GM23338 (cell line): ENCODE data around the gene EPHA5. TPM values are rescaled to one million over a fixed set of nuclear protein-coding genes. Genes with fewer than 3 reads are reported as not detected.

ENCODE experiments used
- ATAC-seq: fragments of 200-7000 bp; cut with Tn5 transposase; 3 replicates; pipeline ENCODE4 v1.9.1; 2020
- DNase-seq: peaks from one replicate; pipeline ENCODE4 v3.0.0-alpha.2; 2015; ENCODE audit warnings: low spot score
- H2AFZ ChIP-seq: fragments of 200-600 bp; sonication (generic); 2 replicates; pipeline ENCODE4 v1.8.0; 2016; ENCODE audit warnings: antibody characterized with exemption, mild to moderate bottlenecking, moderate library complexity
- H3F3A ChIP-seq: fragments of 200-600 bp; sonication (generic); replicated peaks from 2 replicates; pipeline ENCODE4 v1.8.0; 2017; ENCODE audit warnings: antibody characterized with exemption, mixed run types, low read depth
- H3K27ac ChIP-seq: fragments of 200-600 bp; sonication (generic); 2 replicates; pipeline ENCODE4 v1.6.1; 2016; ENCODE audit warnings: low read depth
- H3K27me3 ChIP-seq: fragments of 200-600 bp; sonication (generic); 2 replicates; pipeline ENCODE4 v1.8.0; 2016; ENCODE audit warnings: mild to moderate bottlenecking, mixed run types, moderate library complexity; ENCODE audit not compliant: insufficient read depth
- H3K36me3 ChIP-seq: fragments of 200-600 bp; sonication (generic); 2 replicates; pipeline ENCODE4 v1.8.0; 2016; ENCODE audit warnings: mild to moderate bottlenecking; ENCODE audit not compliant: insufficient read depth
- H3K4me1 ChIP-seq: fragments of 200-600 bp; sonication (generic); 2 replicates; pipeline ENCODE4 v1.8.0; 2016; ENCODE audit warnings: mild to moderate bottlenecking, moderate library complexity; ENCODE audit not compliant: insufficient read depth
- H3K4me2 ChIP-seq: fragments of 200-600 bp; sonication (generic); 2 replicates; pipeline ENCODE4 v1.7.1; 2017; ENCODE audit warnings: mixed run types
- H3K4me3 ChIP-seq: fragments of 200-600 bp; sonication (generic); 2 replicates; pipeline ENCODE4 v1.6.1; 2016; ENCODE audit warnings: mixed run types
- H3K79me2 ChIP-seq: fragments of 200-600 bp; sonication (generic); replicated peaks from 2 replicates; pipeline ENCODE4 v1.8.0; 2017; ENCODE audit warnings: mild to moderate bottlenecking; ENCODE audit not compliant: insufficient read depth
- H3K9me2 ChIP-seq: fragments of 200-600 bp; sonication (generic); 2 replicates; pipeline ENCODE4 v1.8.0; 2017; ENCODE audit not compliant: insufficient read depth
- H4K20me1 ChIP-seq: fragments of 200-600 bp; sonication (generic); replicated peaks from 2 replicates; pipeline ENCODE4 v1.8.0; 2017; ENCODE audit warnings: mild to moderate bottlenecking; ENCODE audit not compliant: insufficient read depth
- H3K27ac Mint-ChIP-seq: 2 replicates; pipeline ENCODE4 v1.8.0; 2020; ENCODE audit warnings: inconsistent platforms, mild to moderate bottlenecking, moderate library complexity, mixed read lengths
- H3K27me3 Mint-ChIP-seq: 3 replicates; pipeline ENCODE4 v1.8.0; 2022; ENCODE audit warnings: low read depth, mild to moderate bottlenecking, moderate library complexity, mixed read lengths, inconsistent platforms; ENCODE audit not compliant: insufficient read depth, poor library complexity
- H3K36me3 Mint-ChIP-seq: 3 replicates; pipeline ENCODE4 v1.8.0; 2021; ENCODE audit warnings: low read depth, mild to moderate bottlenecking, inconsistent platforms, moderate library complexity, mixed read lengths
- H3K4me1 Mint-ChIP-seq: 3 replicates; pipeline ENCODE4 v1.8.0; 2020; ENCODE audit warnings: mild to moderate bottlenecking, inconsistent platforms, mixed read lengths
- H3K4me3 Mint-ChIP-seq: 3 replicates; pipeline ENCODE4 v1.8.0; 2021; ENCODE audit warnings: moderate library complexity, mild to moderate bottlenecking, inconsistent platforms, mixed read lengths
- H3K9me3 Mint-ChIP-seq: 3 replicates; pipeline ENCODE4 v1.8.0; 2020; ENCODE audit warnings: moderate library complexity, mild to moderate bottlenecking, inconsistent platforms, mixed read lengths
- EZH2phosphoT487 ChIP-seq: fragments of 200-600 bp; sonication (generic); IDR thresholded peaks from one replicate; pipeline ENCODE4 v1.8.1; 2018; ENCODE audit warnings: antibody characterized with exemption; ENCODE audit not compliant: unreplicated experiment
- JUNB ChIP-seq: IDR thresholded peaks from one replicate; pipeline ENCODE4 v1.6.1; 2016; ENCODE audit warnings: antibody characterized with exemption; ENCODE audit not compliant: unreplicated experiment
- NANOG ChIP-seq: IDR thresholded peaks from 2 replicates; pipeline ENCODE4 v1.6.1; 2016; ENCODE audit warnings: antibody characterized with exemption, borderline replicate concordance
- REST ChIP-seq: IDR thresholded peaks from one replicate; pipeline ENCODE4 v1.6.1; 2018; ENCODE audit warnings: antibody characterized with exemption; ENCODE audit not compliant: unreplicated experiment
- ZNF114 ChIP-seq: fragments of 250-450 bp; sonication (Bioruptor Pico); IDR thresholded peaks from 2 replicates; pipeline ENCODE4 v1.5.0; 2020; ENCODE audit warnings: mild to moderate bottlenecking, moderate library complexity
- ZNF462 ChIP-seq: fragments of 250-450 bp; sonication (Bioruptor Pico); IDR thresholded peaks from 2 replicates; pipeline ENCODE4 v1.5.0; 2020; ENCODE audit warnings: mild to moderate bottlenecking, moderate library complexity
- polyA plus RNA-seq: library from polyadenylated mRNA; unstranded; fragments of >200 nt; fragmentation: Nextera tagmentation; extraction: Ambion mirVana; gene quantifications from 2 replicates; pipeline ENCODE4 v1.2.1, GENCODE V29; 2016
- total RNA-seq: library from RNA; depleted of rRNA; stranded (reverse); fragments of >200 nt; shearing (Covaris generic); gene quantifications from 2 replicates; pipeline ENCODE4 v1.2.3, GENCODE V29; 2014
- TF ChIP-seq, protein P1 (sequence below), 2 experiments: fragments of 200-600 bp in 1 of 2; sonication (generic) in 1 of 2; conservative IDR thresholded peaks; 2 replicates each; pipeline versions ENCODE4 v1.5.1 to v1.6.1; 2016 to 2017; ENCODE audit warnings: antibody characterized with exemption in 2 of 2, low read depth in 2 of 2, mild to moderate bottlenecking in 2 of 2, moderate library complexity in 1 of 2

EPHA5 gene
- total and polyA plus RNA-seq, 2 experiments from 2014 or later: 0.05 to 0.24 TPM

GRCh38 chr4:65416891-65417290, 253.4 kb downstream of the EPHA5 start (continued):
- TF ChIP-seq, protein P1, sequence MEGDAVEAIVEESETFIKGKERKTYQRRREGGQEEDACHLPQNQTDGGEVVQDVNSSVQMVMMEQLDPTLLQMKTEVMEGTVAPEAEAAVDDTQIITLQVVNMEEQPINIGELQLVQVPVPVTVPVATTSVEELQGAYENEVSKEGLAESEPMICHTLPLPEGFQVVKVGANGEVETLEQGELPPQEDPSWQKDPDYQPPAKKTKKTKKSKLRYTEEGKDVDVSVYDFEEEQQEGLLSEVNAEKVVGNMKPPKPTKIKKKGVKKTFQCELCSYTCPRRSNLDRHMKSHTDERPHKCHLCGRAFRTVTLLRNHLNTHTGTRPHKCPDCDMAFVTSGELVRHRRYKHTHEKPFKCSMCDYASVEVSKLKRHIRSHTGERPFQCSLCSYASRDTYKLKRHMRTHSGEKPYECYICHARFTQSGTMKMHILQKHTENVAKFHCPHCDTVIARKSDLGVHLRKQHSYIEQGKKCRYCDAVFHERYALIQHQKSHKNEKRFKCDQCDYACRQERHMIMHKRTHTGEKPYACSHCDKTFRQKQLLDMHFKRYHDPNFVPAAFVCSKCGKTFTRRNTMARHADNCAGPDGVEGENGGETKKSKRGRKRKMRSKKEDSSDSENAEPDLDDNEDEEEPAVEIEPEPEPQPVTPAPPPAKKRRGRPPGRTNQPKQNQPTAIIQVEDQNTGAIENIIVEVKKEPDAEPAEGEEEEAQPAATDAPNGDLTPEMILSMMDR (conservative IDR thresholded peaks at IDR 0.05; ENCODE audit: low read depth in 2 of 2): no peak
- TF ChIP-seq ZNF114 (CRISPR knock-in tag): no peak
- no peak for TF ChIP-seq REST
- no peak for TF ChIP-seq EZH2phosphoT487
- no peak for TF ChIP-seq NANOG

DNA sequence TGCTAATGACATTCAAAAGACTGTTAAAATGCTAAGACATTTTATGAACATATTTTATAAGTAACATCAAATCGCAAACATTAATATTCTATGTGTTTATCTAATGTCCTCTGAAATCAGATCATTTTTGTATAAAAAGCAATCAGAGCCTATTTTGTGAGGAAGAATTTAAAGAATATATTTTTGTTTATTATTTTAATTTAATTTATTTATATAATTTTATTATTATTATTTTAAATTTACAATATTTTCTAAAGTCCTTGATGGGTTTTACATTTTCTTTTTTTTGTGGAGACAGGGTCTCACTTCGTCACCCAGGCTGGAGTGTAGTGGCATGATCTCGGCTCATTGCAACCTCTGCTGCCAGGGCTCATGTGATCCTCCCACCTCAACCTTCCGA, 262.8 kb downstream of the EPHA5 start:
- ATAC-seq: no peak
- Histone ChIP-seq H3K4me2 (no peak overlapping the region), H3K27me3 (no peaks in the 10 kb centered on the region), H3K9me2 (no peaks in the 10 kb centered on the region), H3K27ac (no peak overlapping the region), H4K20me1 (no peaks in the 10 kb centered on the region), H3K4me3 (no peak overlapping the region), H2AFZ (no peak overlapping the region), H3K79me2 (no peaks in the 10 kb centered on the region), H3F3A (no peaks in the 10 kb centered on the region), H3K36me3 (no peaks in the 10 kb centered on the region), H3K4me1 (no peaks in the 10 kb centered on the region)
- no peak for TF ChIP-seq EZH2phosphoT487
- TF ChIP-seq JUNB: no peak
- no peak for TF ChIP-seq ZNF462 (CRISPR knock-in tag)
- H3K4me1 Mint-ChIP-seq: no peaks in the 10 kb centered on the region
- H3K36me3 Mint-ChIP-seq: no peaks in the 10 kb centered on the region
- H3K27me3 Mint-ChIP-seq: peaks cover 2% of the 10 kb centered on the region
- no peak overlapping the region for H3K4me3 Mint-ChIP-seq
- no peak overlapping the region for H3K27ac Mint-ChIP-seq
- no peak for DNase-seq
- H3K9me3 Mint-ChIP-seq: no peaks in the 10 kb centered on the region; the same call in 2 of the 3 replicates
